GM12878 (cell line): ENCODE measurements around the gene ATP1A1. TPM values are rescaled to one million over a fixed set of nuclear protein-coding genes. Genes with fewer than 3 reads are reported as not detected.

Source experiments
- ATAC-seq: fragments of 200-7000 bp; cut with Tn5 transposase; 3 replicates; pipeline ENCODE4 v1.9.1; 2020; ENCODE audit warnings: mild to moderate bottlenecking, moderate library complexity
- BruUV-seq: library from RNA; stranded (reverse); fragments of 400-500 nt; replicated peaks from 2 replicates; lab custom pipeline; 2021; lab: Mats Ljungman, UMichigan
- CTCF ChIA-PET: fragments of 300-600 bp; sonication (Branson Sonifier 250); formaldehyde crosslinking; extraction: SDS; loops from one replicate; lab custom pipeline; 2021; ENCODE audit warnings: inconsistent platforms; lab: Yijun Ruan, JAX
- POLR2A ChIA-PET: fragments of 350-600 bp; formaldehyde crosslinking; extraction: SDS; loops from one replicate; lab custom pipeline; 2021; ENCODE audit warnings: inconsistent platforms; lab: Charles Lee
- RAD21 ChIA-PET: fragments of 300-600 bp; sonication (Branson Sonifier 250); formaldehyde crosslinking; loops from one replicate; lab custom pipeline; 2023; ENCODE audit warnings: antibody characterized with exemption; ENCODE audit not compliant: unreplicated experiment; lab: Charles Lee
- SMC1A ChIA-PET: fragments of 300-600 bp; sonication (Branson Sonifier 250); formaldehyde crosslinking; loops from one replicate; lab custom pipeline; 2023; ENCODE audit not compliant: unreplicated experiment, uncharacterized antibody; lab: Charles Lee
- DNase-seq: peaks from one replicate; pipeline ENCODE4 v3.0.0-alpha.2; 2011; ENCODE audit warnings: low read depth, low spot score
- FAIRE-seq: peaks from 3 replicates; lab custom pipeline; 2011; peaks lifted over from hg19 to GRCh38; lab: Jason Lieb, UNC
- H2AFZ ChIP-seq: 2 replicates; pipeline ENCODE4 v1.6.0; 2011; ENCODE audit warnings: low read depth, low read length, control low read depth; ENCODE audit not compliant: control insufficient read depth
- H3K27ac ChIP-seq: 2 replicates; pipeline ENCODE4 v1.5.1; 2011; ENCODE audit warnings: control low read depth; ENCODE audit not compliant: control insufficient read depth, insufficient read depth
- H3K27me3 ChIP-seq, 2 experiments: replicated peaks in 1 of 2; 2 replicates each; pipeline versions ENCODE4 v1.6.0 to v1.6.1; 2011; ENCODE audit warnings: low read length in 1 of 2; ENCODE audit not compliant: control insufficient read depth in 2 of 2, insufficient read depth in 2 of 2
- H3K36me3 ChIP-seq, 2 experiments: 2 replicates each; pipeline ENCODE4 v1.5.1; 2011; ENCODE audit warnings: low read length in 1 of 2; ENCODE audit not compliant: control insufficient read depth in 2 of 2, insufficient read depth in 2 of 2
- H3K4me1 ChIP-seq: 2 replicates; pipeline ENCODE4 v1.6.1; 2011; ENCODE audit warnings: mild to moderate bottlenecking, low read length, moderate library complexity, mixed read lengths; ENCODE audit not compliant: control insufficient read depth, insufficient read depth
- H3K4me2 ChIP-seq: 2 replicates; pipeline ENCODE4 v1.6.0; 2011; ENCODE audit warnings: control low read depth; ENCODE audit not compliant: control insufficient read depth, insufficient read depth
- H3K4me3 ChIP-seq: fragments of 200-600 bp; sonication (generic); 2 replicates; pipeline ENCODE4 v1.5.1; 2016
- H3K79me2 ChIP-seq: 2 replicates; pipeline ENCODE4 v1.6.0; 2011; ENCODE audit warnings: low read length; ENCODE audit not compliant: control insufficient read depth, insufficient read depth
- H3K9ac ChIP-seq: 2 replicates; pipeline ENCODE4 v1.8.0; 2011; ENCODE audit warnings: low read length, control low read depth, mixed read lengths; ENCODE audit not compliant: control insufficient read depth, insufficient read depth
- H3K9me3 ChIP-seq: replicated peaks from 3 replicates; pipeline ENCODE4 v1.5.1; 2011; ENCODE audit warnings: mild to moderate bottlenecking, low read length; ENCODE audit not compliant: control insufficient read depth, insufficient read depth
- H4K20me1 ChIP-seq: 2 replicates; pipeline ENCODE4 v1.6.0; 2011; ENCODE audit not compliant: control insufficient read depth, insufficient read depth
- NR2C1 ChIP-seq: fragments of 450-650 bp; IDR thresholded peaks from 2 replicates; pipeline ENCODE4 v1.6.1; 2017; ENCODE audit warnings: antibody characterized with exemption, mild to moderate bottlenecking, moderate library complexity
- RAD51 ChIP-seq: fragments of 450-650 bp; IDR thresholded peaks from 2 replicates; pipeline ENCODE4 v1.6.1; 2016; ENCODE audit warnings: moderate library complexity, mild to moderate bottlenecking, inconsistent platforms
- whole genome bisulfite sequencing: methylation state at CpG from one replicate; pipeline ENCODE4 v1.1.6; 2016; ENCODE audit warnings: low lambda C conversion rate; ENCODE audit not compliant: insufficient replicate concordance, insufficient coverage; ENCODE audit errors: missing lambda C conversion rate; 5-methylcytosine and 5-hydroxymethylcytosine counted together
- in situ Hi-C: fragments of 300-500 bp; cut with MboI; formaldehyde crosslinking; loops from 9 replicates; pipeline ENCODE4 v1.14.3; 2018; ENCODE audit warnings: mixed read lengths
- intact Hi-C: fragments of 100-400 bp; cut with micrococcal nuclease; formaldehyde crosslinking; loops from one replicate; pipeline ENCODE4 v1.14.2; 2022; ENCODE audit not compliant: unreplicated experiment
- polyA plus RNA-seq, 11 experiments: library from polyadenylated mRNA; depleted of rRNA in 4 of 11; unstranded in 6 of 11; stranded (reverse) in 5 of 11; fragments of >200 nt; fragmentation: Nextera tagmentation in 4 of 11; fragmentation: Illumina TruSeq in 1 of 11; extraction: Ambion mirVana in 4 of 11; extraction: Trizol in 1 of 11; gene quantifications; 1 replicate in 1 of 11; 2 replicates in 10 of 11; pipeline versions ENCODE4 v1.2.1 to v1.2.3, GENCODE V29; 2011 to 2016; ENCODE audit warnings: inconsistent platforms in 2 of 11, missing spikeins in 2 of 11, low read depth in 1 of 11
- total RNA-seq, 4 experiments: library from RNA; depleted of rRNA in 3 of 4; stranded (reverse); fragments of >200 nt in 3 of 4; fragmentation: Illumina TruSeq in 1 of 4; extraction: Trizol in 1 of 4; gene quantifications; 2 replicates each; pipeline versions ENCODE4 v1.2.1 to v1.2.3, GENCODE V29; 2013 to 2021
- TF ChIP-seq, protein P1 (sequence below): IDR thresholded peaks from 2 replicates; pipeline ENCODE4 v1.6.1; 2011; ENCODE audit warnings: low read depth, low read length, improper control_type of control experiment, borderline replicate concordance
- TF ChIP-seq, protein P2 (sequence below): fragments of 450-650 bp; IDR thresholded peaks from 2 replicates; pipeline ENCODE4 v1.6.1; 2017; ENCODE audit warnings: mild to moderate bottlenecking, moderate library complexity
- TF ChIP-seq, protein P3 (sequence below): fragments of 450-650 bp; IDR thresholded peaks from 2 replicates; pipeline ENCODE4 v1.6.1; 2017; ENCODE audit warnings: mild to moderate bottlenecking, moderate library complexity

The ATP1A1 gene
- total and polyA plus RNA-seq, 10 of the 15 experiments (the other 5 are each of a cell fraction or from before 2014, with no cell fraction given), result 113 to 566 (median 313) TPM

DNA sequence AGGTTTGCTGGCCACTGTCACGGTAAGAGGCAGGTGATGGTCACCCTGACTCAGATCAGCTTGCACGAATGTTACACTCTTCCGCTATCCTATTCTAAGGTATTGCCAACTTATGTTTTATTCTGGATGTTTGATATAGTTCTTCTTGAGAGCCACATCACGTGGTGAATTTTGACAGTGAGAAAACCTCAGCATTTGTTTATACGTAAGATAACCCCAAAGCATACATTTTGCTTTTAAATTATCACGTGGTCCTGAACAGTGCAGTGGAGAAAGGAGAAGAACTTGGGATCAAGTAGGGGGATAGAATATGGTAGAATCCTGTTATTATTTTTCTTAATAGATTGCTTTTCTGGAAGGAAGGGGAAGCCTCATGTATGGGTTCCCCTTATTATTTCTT lies 16.6 kb downstream of the ATP1A1 start:
- H3K9ac ChIP-seq, result no peak overlapping the region
- no TSS peak for BruUV-seq
- ChIA-PET POLR2A (interaction anchor here (0.7 kb wide), 1 partner anchor 72 kb away, joined by 3 read pairs; no protein-coding TSS in a partner anchor), CTCF (interaction anchor here (0.9 to 4.6 kb wide), 4 partner anchors 8 to 110 kb away, joined by 3 to 19 read pairs (median 4); no protein-coding TSS in a partner anchor), SMC1A (interaction anchor here (0.5 to 4.5 kb wide), 4 partner anchors 9 to 1862 kb away, joined by 3 to 23 read pairs (median 12); no protein-coding TSS in a partner anchor), RAD21 (interaction anchor here (2.0 to 2.4 kb wide), 2 partner anchors 8 to 13 kb away, joined by 10 to 17 read pairs; no protein-coding TSS in a partner anchor)
- no peaks in the 10 kb centered on the region; the same call in 1 of the 2 replicates for H4K20me1 ChIP-seq
- H3K9me3 ChIP-seq, result no peaks in the 10 kb centered on the region
- TF ChIP-seq, protein P1, sequence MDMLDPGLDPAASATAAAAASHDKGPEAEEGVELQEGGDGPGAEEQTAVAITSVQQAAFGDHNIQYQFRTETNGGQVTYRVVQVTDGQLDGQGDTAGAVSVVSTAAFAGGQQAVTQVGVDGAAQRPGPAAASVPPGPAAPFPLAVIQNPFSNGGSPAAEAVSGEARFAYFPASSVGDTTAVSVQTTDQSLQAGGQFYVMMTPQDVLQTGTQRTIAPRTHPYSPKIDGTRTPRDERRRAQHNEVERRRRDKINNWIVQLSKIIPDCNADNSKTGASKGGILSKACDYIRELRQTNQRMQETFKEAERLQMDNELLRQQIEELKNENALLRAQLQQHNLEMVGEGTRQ, result peak; percentile 3; the same call in 1 of the 2 replicates
- TF ChIP-seq RAD51 (0 out of 2 replicates have a peak, but pooled peaks have one; percentile 31), NR2C1 (no peak)
- peaks cover 34 to 65% of the 10 kb centered on the region in 2 experiments for H3K36me3 ChIP-seq
- H3K4me3 ChIP-seq, result no peak overlapping the region
- no peak; the same call in 2 of the 3 replicates for ATAC-seq
- H3K79me2 ChIP-seq, result peaks cover 9% of the 10 kb centered on the region
- H3K27me3 ChIP-seq, result no peaks in the 10 kb centered on the region
- FAIRE-seq, result no peak
- H2AFZ ChIP-seq, result no peak overlapping the region
- H3K4me2 ChIP-seq, result no peak overlapping the region; the same call in 1 of the 2 replicates
- in situ Hi-C loops, result loop anchor here (10.0 kb wide), 1 partner anchor 685 kb away; no protein-coding TSS in a partner anchor
- peaks cover 14% of the 10 kb centered on the region for H3K4me1 ChIP-seq
- peak overlapping the region; percentile 35 for H3K27ac ChIP-seq
- DNase-seq, result no peak
- 63% methylated on average over 6 of the region's 6 CpGs for WGBS
- intact Hi-C loops, result no loop called here

DNA sequence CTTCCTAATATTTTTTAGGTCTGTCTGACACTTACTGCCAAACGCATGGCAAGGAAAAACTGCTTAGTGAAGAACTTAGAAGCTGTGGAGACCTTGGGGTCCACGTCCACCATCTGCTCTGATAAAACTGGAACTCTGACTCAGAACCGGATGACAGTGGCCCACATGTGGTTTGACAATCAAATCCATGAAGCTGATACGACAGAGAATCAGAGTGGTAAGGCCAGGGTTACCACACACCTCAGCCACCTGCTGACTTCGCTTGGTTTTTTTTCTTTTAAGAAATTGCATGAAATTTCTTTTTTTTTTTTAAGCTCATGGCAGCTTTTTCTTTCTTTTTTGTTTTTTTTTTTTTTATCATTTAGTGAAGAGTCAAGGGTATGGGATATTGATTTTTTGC lies 17.2 kb downstream of the ATP1A1 start:
- no TSS peak for BruUV-seq
- H3K27ac ChIP-seq, result peak overlapping the region; percentile 35
- peak; percentile 92 for ATAC-seq
- intact Hi-C loops (no loop called here), in situ Hi-C loops (no loop called here)
- WGBS, result 0% methylated on average over 5 of the region's 5 CpGs
- ChIA-PET POLR2A (interaction anchor here (0.6 to 2.1 kb wide), 6 partner anchors 12 to 72 kb away, joined by 3 to 8 read pairs (median 3); partner anchors contain the start of gene ATP1A1), CTCF (interaction anchor here (0.8 to 4.6 kb wide), 10 partner anchors 8 to 251 kb away, joined by 3 to 19 read pairs (median 3); no protein-coding TSS in a partner anchor), SMC1A (interaction anchor here (0.6 to 4.5 kb wide), 7 partner anchors 9 to 1862 kb away, joined by 3 to 23 read pairs (median 5); no protein-coding TSS in a partner anchor), RAD21 (interaction anchor here (0.6 to 2.4 kb wide), 4 partner anchors 9 to 179 kb away, joined by 3 to 17 read pairs (median 6); no protein-coding TSS in a partner anchor)
- no peaks in the 10 kb centered on the region for H3K9me3 ChIP-seq
- H3K79me2 ChIP-seq, result peaks cover 9% of the 10 kb centered on the region
- H3K36me3 ChIP-seq, result peaks cover 36 to 67% of the 10 kb centered on the region in 2 experiments
- H3K4me2 ChIP-seq, result peak overlapping the region; percentile 11; the same call in 1 of the 2 replicates
- no peak overlapping the region for H3K9ac ChIP-seq
- no peaks in the 10 kb centered on the region; the same call in 1 of the 2 replicates for H4K20me1 ChIP-seq
- H3K4me1 ChIP-seq, result peaks cover 14% of the 10 kb centered on the region
- H3K27me3 ChIP-seq, result no peaks in the 10 kb centered on the region
- H2AFZ ChIP-seq, result no peak overlapping the region
- DNase-seq, result no peak
- FAIRE-seq, result no peak
- H3K4me3 ChIP-seq, result no peak overlapping the region
- TF ChIP-seq, protein P2, sequence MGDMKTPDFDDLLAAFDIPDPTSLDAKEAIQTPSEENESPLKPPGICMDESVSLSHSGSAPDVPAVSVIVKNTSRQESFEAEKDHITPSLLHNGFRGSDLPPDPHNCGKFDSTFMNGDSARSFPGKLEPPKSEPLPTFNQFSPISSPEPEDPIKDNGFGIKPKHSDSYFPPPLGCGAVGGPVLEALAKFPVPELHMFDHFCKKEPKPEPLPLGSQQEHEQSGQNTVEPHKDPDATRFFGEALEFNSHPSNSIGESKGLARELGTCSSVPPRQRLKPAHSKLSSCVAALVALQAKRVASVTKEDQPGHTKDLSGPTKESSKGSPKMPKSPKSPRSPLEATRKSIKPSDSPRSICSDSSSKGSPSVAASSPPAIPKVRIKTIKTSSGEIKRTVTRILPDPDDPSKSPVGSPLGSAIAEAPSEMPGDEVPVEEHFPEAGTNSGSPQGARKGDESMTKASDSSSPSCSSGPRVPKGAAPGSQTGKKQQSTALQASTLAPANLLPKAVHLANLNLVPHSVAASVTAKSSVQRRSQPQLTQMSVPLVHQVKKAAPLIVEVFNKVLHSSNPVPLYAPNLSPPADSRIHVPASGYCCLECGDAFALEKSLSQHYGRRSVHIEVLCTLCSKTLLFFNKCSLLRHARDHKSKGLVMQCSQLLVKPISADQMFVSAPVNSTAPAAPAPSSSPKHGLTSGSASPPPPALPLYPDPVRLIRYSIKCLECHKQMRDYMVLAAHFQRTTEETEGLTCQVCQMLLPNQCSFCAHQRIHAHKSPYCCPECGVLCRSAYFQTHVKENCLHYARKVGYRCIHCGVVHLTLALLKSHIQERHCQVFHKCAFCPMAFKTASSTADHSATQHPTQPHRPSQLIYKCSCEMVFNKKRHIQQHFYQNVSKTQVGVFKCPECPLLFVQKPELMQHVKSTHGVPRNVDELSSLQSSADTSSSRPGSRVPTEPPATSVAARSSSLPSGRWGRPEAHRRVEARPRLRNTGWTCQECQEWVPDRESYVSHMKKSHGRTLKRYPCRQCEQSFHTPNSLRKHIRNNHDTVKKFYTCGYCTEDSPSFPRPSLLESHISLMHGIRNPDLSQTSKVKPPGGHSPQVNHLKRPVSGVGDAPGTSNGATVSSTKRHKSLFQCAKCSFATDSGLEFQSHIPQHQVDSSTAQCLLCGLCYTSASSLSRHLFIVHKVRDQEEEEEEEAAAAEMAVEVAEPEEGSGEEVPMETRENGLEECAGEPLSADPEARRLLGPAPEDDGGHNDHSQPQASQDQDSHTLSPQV, result no peak
- TF ChIP-seq, protein P3, sequence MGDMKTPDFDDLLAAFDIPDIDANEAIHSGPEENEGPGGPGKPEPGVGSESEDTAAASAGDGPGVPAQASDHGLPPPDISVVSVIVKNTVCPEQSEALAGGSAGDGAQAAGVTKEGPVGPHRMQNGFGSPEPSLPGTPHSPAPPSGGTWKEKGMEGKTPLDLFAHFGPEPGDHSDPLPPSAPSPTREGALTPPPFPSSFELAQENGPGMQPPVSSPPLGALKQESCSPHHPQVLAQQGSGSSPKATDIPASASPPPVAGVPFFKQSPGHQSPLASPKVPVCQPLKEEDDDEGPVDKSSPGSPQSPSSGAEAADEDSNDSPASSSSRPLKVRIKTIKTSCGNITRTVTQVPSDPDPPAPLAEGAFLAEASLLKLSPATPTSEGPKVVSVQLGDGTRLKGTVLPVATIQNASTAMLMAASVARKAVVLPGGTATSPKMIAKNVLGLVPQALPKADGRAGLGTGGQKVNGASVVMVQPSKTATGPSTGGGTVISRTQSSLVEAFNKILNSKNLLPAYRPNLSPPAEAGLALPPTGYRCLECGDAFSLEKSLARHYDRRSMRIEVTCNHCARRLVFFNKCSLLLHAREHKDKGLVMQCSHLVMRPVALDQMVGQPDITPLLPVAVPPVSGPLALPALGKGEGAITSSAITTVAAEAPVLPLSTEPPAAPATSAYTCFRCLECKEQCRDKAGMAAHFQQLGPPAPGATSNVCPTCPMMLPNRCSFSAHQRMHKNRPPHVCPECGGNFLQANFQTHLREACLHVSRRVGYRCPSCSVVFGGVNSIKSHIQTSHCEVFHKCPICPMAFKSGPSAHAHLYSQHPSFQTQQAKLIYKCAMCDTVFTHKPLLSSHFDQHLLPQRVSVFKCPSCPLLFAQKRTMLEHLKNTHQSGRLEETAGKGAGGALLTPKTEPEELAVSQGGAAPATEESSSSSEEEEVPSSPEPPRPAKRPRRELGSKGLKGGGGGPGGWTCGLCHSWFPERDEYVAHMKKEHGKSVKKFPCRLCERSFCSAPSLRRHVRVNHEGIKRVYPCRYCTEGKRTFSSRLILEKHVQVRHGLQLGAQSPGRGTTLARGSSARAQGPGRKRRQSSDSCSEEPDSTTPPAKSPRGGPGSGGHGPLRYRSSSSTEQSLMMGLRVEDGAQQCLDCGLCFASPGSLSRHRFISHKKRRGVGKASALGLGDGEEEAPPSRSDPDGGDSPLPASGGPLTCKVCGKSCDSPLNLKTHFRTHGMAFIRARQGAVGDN, result no peak
